ENCODE results near the gene ARHGEF25.
"Not testable (repeated sequence)": the region's sequence is repeated elsewhere in the genome, so short reads cannot be mapped to it uniquely, and the experiment has no call there.

DNA sequence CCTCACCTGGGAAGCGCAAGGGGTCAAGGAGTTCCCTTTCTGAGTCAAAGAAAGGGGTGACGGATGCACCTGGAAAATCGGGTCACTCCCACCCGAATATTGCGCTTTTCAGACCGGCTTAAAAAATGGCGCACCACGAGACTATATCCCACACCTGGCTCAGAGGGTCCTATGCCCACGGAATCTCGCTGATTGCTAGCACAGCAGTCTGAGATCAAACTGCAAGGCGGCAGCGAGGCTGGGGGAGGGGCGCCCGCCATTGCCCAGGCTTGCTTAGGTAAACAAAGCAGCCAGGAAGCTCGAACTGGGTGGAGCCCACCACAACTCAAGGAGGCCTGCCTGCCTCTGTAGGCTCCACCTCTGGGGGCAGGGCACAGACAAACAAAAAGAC lies 35.4 kb downstream of the ARHGEF25 start:
- TF ChIP-seq, protein P1, sequence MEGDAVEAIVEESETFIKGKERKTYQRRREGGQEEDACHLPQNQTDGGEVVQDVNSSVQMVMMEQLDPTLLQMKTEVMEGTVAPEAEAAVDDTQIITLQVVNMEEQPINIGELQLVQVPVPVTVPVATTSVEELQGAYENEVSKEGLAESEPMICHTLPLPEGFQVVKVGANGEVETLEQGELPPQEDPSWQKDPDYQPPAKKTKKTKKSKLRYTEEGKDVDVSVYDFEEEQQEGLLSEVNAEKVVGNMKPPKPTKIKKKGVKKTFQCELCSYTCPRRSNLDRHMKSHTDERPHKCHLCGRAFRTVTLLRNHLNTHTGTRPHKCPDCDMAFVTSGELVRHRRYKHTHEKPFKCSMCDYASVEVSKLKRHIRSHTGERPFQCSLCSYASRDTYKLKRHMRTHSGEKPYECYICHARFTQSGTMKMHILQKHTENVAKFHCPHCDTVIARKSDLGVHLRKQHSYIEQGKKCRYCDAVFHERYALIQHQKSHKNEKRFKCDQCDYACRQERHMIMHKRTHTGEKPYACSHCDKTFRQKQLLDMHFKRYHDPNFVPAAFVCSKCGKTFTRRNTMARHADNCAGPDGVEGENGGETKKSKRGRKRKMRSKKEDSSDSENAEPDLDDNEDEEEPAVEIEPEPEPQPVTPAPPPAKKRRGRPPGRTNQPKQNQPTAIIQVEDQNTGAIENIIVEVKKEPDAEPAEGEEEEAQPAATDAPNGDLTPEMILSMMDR (IDR thresholded peaks at IDR 0.05): not testable (repeated sequence)
- not testable (repeated sequence) for TF ChIP-seq ZFX (IDR thresholded peaks at IDR 0.05; ENCODE audit: borderline replicate concordance)
